ENCODE data around the gene SYT8.

The SYT8 gene

GRCh38 chr11:1866776-1867175 lies 32.0 kb downstream of the SYT8 start:
- H3K4me1 ChIP-seq, result no peaks in the 10 kb centered on the region
- no peak overlapping the region for H3K4me2 ChIP-seq (ENCODE audit: low read length)
- no peak overlapping the region for H2AFZ ChIP-seq
- H3K27ac ChIP-seq, result no peak overlapping the region
- H3K4me3 ChIP-seq (ENCODE audit: low read depth, low read length), result no peak overlapping the region
- TF ChIP-seq CTCF (IDR thresholded peaks at IDR 0.05), result no peak
- H3K36me3 ChIP-seq (ENCODE audit: control insufficient read depth, insufficient read depth, low read length), result no peaks in the 10 kb centered on the region
- no peaks in the 10 kb centered on the region for H3K79me2 ChIP-seq
- no peaks in the 10 kb centered on the region for H3K9me3 ChIP-seq (ENCODE audit: control insufficient read depth, low read length)
- H3K27me3 ChIP-seq (ENCODE audit: control insufficient read depth, insufficient read depth, low read length), result no peaks in the 10 kb centered on the region
- no peak overlapping the region for H3K9ac ChIP-seq

GRCh38 chr11:1867381-1867780 lies 32.6 kb downstream of the SYT8 start:
- H3K4me3 ChIP-seq (ENCODE audit: low read depth, low read length), result no peak overlapping the region
- no peak overlapping the region for H3K9ac ChIP-seq
- H3K36me3 ChIP-seq (ENCODE audit: control insufficient read depth, insufficient read depth, low read length), result no peaks in the 10 kb centered on the region
- H3K27me3 ChIP-seq (ENCODE audit: control insufficient read depth, insufficient read depth, low read length), result no peaks in the 10 kb centered on the region
- no peaks in the 10 kb centered on the region for H3K9me3 ChIP-seq (ENCODE audit: control insufficient read depth, low read length)
- H3K27ac ChIP-seq, result no peak overlapping the region
- H3K79me2 ChIP-seq, result no peaks in the 10 kb centered on the region
- no peak overlapping the region for H2AFZ ChIP-seq
- no peak overlapping the region for H3K4me2 ChIP-seq (ENCODE audit: low read length)
- TF ChIP-seq CTCF (IDR thresholded peaks at IDR 0.05), result no peak
- H3K4me1 ChIP-seq, result no peaks in the 10 kb centered on the region

GRCh38 chr11:1868056-1868635 lies 33.4 kb downstream of the SYT8 start:
- H3K4me3 ChIP-seq (ENCODE audit: low read depth, low read length), result no peak overlapping the region
- no peak overlapping the region for H3K4me2 ChIP-seq (ENCODE audit: low read length)
- no peaks in the 10 kb centered on the region for H3K36me3 ChIP-seq (ENCODE audit: control insufficient read depth, insufficient read depth, low read length)
- no peaks in the 10 kb centered on the region for H3K4me1 ChIP-seq
- H3K79me2 ChIP-seq, result no peaks in the 10 kb centered on the region
- TF ChIP-seq CTCF (IDR thresholded peaks at IDR 0.05), result no peak
- no peaks in the 10 kb centered on the region for H3K9me3 ChIP-seq (ENCODE audit: control insufficient read depth, low read length)
- no peak overlapping the region for H3K27ac ChIP-seq
- no peak overlapping the region for H2AFZ ChIP-seq
- no peak overlapping the region for H3K9ac ChIP-seq
- H3K27me3 ChIP-seq (ENCODE audit: control insufficient read depth, insufficient read depth, low read length), result no peaks in the 10 kb centered on the region

GRCh38 chr11:1868636-1869291 lies 34.0 kb downstream of the SYT8 start:
- Histone ChIP-seq H3K79me2 (no peaks in the 10 kb centered on the region), H3K4me2 (ENCODE audit: low read length) (no peak overlapping the region), H3K9ac (no peak overlapping the region), H3K27ac (no peak overlapping the region), H3K36me3 (ENCODE audit: control insufficient read depth, insufficient read depth, low read length) (no peaks in the 10 kb centered on the region), H2AFZ (no peak overlapping the region), H3K9me3 (ENCODE audit: control insufficient read depth, low read length) (no peaks in the 10 kb centered on the region), H3K4me1 (no peaks in the 10 kb centered on the region), H3K27me3 (ENCODE audit: control insufficient read depth, insufficient read depth, low read length) (no peaks in the 10 kb centered on the region), H3K4me3 (ENCODE audit: low read depth, low read length) (no peak overlapping the region)
- TF ChIP-seq CTCF (IDR thresholded peaks at IDR 0.05), result no peak
